ENCODE data around the gene CDCA5. TPM values are rescaled to one million over a fixed set of nuclear protein-coding genes. Genes with fewer than 3 reads are reported as not detected.
A peak's percentile ranks its signal among the peaks of the same experiment; 100 is the strongest.

Gene CDCA5
- polyA plus RNA-seq, 1 of the 3 experiments (the other 2 are of a cell fraction), result 16.3 TPM

GRCh38 chr11:65078151-65078550, 5.7 kb downstream of the CDCA5 start:
- peak; percentile 68 for DNase-seq
- POLR2A ChIA-PET, result no interaction called here
- Histone ChIP-seq H3K4me2 (no peak overlapping the region), H2AFZ (ENCODE audit: low read depth) (no peak overlapping the region; the same call in 1 of the 2 replicates), H3K9me2 (no peaks in the 10 kb centered on the region), H3K27me3 (ENCODE audit: insufficient read depth) (no peaks in the 10 kb centered on the region), H3K36me3 (replicated peaks in 1 of 2; ENCODE audit: control insufficient read depth in 1 of 2, insufficient read depth in 2 of 2, low read length in 1 of 2) (peaks cover 0 to 10% of the 10 kb centered on the region in 2 experiments), H3K27ac (ENCODE audit: low read depth in 2 of 2, low read length in 1 of 2) (no peak overlapping the region), H3K4me3 (ENCODE audit: low read depth in 2 of 2, low read length in 1 of 2) (no peak overlapping the region; a peak in 1 of 4 replicates), H3K4me1 (ENCODE audit: control insufficient read depth in 1 of 2, insufficient read depth in 2 of 2, low read depth in 1 of 2, low read length in 1 of 2) (peaks cover 0 to 7% of the 10 kb centered on the region in 2 experiments; a peak in 2 of 4 replicates), H3F3A (replicated peaks; ENCODE audit: insufficient read depth) (peaks cover 13% of the 10 kb centered on the region), H4K20me1 (ENCODE audit: insufficient read depth) (no peaks in the 10 kb centered on the region; the same call in 1 of the 2 replicates), H3K79me2 (ENCODE audit: insufficient read depth) (peaks cover 58% of the 10 kb centered on the region), H3K9me3 (no peaks in the 10 kb centered on the region), H3K9ac (no peak overlapping the region)
- 77% methylated on average over 2 of the region's 3 CpGs for WGBS (ENCODE audit: low lambda C conversion rate)
- CTCF ChIA-PET, result interaction anchor here (0.9 to 1.6 kb wide), 4 partner anchors 8 to 234 kb away, joined by 3 to 6 read pairs (median 4); partner anchors contain the start of genes ARL2 and CDC42BPG
- TF ChIP-seq USF1 (IDR thresholded peaks at IDR 0.05; ENCODE audit: borderline replicate concordance, low read depth), result no peak
- no peak for TF ChIP-seq FOSL2 (IDR thresholded peaks at IDR 0.05; ENCODE audit: borderline replicate concordance, low read depth)
- TF ChIP-seq RAD21 (IDR thresholded peaks at IDR 0.05; ENCODE audit: low read length), result peak; percentile 55
- TF ChIP-seq REST (IDR thresholded peaks at IDR 0.05; ENCODE audit: low read depth, low read length), result no peak
- no peak for TF ChIP-seq IRF3 (IDR thresholded peaks at IDR 0.05; ENCODE audit: low read depth, low read length)
- TF ChIP-seq SMC3 (IDR thresholded peaks at IDR 0.05; ENCODE audit: low read depth, low read length), result peak; percentile 54
- TF ChIP-seq MAX (IDR thresholded peaks at IDR 0.05; ENCODE audit: low read depth), result no peak
- TF ChIP-seq RXRA (IDR thresholded peaks at IDR 0.05; ENCODE audit: borderline replicate concordance, low read depth), result no peak
- TF ChIP-seq ELF1 (IDR thresholded peaks at IDR 0.05), result no peak
- TF ChIP-seq MEF2A (IDR thresholded peaks at IDR 0.05; ENCODE audit: borderline replicate concordance, low read depth), result no peak
- no peak for TF ChIP-seq TCF12 (IDR thresholded peaks at IDR 0.05)
- peak; percentile 64 for TF ChIP-seq CTCF (IDR thresholded peaks at IDR 0.05)
- TF ChIP-seq NRF1 (IDR thresholded peaks at IDR 0.05; ENCODE audit: low read depth, low read length), result no peak

All from SK-N-SH (cell line).